ENCODE results near the gene TMEM54. TPM values are rescaled to one million over a fixed set of nuclear protein-coding genes. Genes with fewer than 3 reads are reported as not detected.

TMEM54 gene
- total RNA-seq, 2 donors from 2014 or later, result 8.6 to 12.3 TPM

DNA sequence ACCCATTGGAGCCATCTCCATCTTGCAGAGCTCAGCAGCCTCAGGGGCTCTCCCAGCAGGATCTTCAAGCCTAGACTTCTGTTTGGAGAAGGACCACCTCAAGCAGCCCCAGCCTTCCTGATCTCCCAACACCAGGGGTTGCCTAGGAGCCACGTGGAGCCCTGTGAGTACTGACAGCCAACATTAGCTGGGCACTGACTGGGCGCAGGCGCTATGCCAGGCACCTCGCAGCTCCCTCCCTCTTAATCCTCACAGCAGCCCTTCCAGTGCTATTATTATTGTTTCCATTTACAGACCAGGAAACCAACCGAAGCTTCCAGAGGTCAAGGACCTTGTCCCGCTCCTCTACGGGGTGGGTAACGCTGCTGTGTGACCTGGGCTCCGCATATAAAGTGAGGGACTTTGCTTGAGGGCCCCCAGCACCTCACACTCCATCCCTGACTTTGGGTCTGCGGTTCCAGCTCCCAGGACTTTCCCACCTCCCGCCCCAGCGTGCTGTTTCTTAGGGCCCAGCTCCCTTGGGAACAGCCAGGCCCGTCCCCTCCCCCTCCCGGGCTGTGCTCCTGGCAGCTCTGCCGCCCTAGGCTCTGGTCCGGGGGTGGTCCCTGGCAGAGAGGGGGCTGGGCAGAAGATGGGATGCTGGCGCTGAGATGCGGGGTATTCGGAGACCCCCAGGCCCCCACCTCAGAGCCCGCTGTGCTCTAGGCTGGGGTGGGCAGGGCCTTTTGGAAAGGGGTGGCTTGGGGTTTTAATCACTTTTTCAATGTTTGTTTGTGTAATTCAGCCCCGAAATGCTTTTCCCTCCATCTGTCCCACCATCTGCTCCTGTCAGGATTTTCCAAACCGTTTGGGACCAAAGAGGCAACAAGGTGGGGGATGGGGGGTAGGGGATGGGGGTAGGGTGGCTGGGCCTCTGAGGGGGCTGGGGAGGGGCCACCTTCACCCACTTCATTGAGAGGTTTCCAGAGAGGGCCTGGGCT, 19.0 kb downstream of the TMEM54 start:
- 50 to 74% methylated on average over 2 to 22 of the region's 22 CpGs for WGBS, 2 experiments (ENCODE audit: insufficient coverage in 1 of 2, insufficient read length in 1 of 2)
- H3K36me3 ChIP-seq (ENCODE audit: control insufficient read depth, insufficient read depth, low read length), result no peaks in the 10 kb centered on the region
- no peak for DNase-seq

DNA sequence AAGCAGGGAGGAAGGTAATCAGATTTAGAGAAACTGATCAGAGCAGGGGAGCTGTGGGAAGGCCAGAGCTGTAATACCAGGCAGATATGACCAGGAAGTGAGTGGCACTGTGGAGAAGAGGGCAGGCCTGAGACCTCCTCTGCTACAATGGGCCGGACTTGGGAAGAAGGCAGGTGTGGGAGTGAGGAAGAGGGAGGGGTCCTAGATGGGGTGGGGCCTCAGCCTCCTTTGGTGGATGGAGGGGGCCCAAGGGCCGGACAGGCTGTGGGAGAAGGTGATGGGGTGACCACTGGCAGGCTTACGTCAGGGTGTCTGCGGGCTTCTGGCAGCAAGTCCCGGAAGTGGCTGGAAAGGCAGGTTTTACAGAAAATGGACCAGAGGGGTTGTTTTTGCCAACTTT, 19.9 kb downstream of the TMEM54 start:
- TF ChIP-seq, protein P1, sequence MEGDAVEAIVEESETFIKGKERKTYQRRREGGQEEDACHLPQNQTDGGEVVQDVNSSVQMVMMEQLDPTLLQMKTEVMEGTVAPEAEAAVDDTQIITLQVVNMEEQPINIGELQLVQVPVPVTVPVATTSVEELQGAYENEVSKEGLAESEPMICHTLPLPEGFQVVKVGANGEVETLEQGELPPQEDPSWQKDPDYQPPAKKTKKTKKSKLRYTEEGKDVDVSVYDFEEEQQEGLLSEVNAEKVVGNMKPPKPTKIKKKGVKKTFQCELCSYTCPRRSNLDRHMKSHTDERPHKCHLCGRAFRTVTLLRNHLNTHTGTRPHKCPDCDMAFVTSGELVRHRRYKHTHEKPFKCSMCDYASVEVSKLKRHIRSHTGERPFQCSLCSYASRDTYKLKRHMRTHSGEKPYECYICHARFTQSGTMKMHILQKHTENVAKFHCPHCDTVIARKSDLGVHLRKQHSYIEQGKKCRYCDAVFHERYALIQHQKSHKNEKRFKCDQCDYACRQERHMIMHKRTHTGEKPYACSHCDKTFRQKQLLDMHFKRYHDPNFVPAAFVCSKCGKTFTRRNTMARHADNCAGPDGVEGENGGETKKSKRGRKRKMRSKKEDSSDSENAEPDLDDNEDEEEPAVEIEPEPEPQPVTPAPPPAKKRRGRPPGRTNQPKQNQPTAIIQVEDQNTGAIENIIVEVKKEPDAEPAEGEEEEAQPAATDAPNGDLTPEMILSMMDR (conservative IDR thresholded peaks at IDR 0.05), result no peak
- H3K4me1 ChIP-seq (ENCODE audit: control insufficient read depth, insufficient read depth, low read length), result no peaks in the 10 kb centered on the region
- no peaks in the 10 kb centered on the region for H3K36me3 ChIP-seq (ENCODE audit: control insufficient read depth, insufficient read depth, low read length)
- H3K27ac ChIP-seq (ENCODE audit: low read depth, low read length), result no peak overlapping the region
- no peaks in the 10 kb centered on the region for H3K9me3 ChIP-seq (ENCODE audit: control insufficient read depth, low read length)
- H3K27me3 ChIP-seq (ENCODE audit: control insufficient read depth, insufficient read depth, low read length, poor library complexity, severe bottlenecking), result peaks cover 25% of the 10 kb centered on the region
- no peak overlapping the region for H3K4me3 Mint-ChIP-seq
- no peaks in the 10 kb centered on the region for H3K9me3 Mint-ChIP-seq
- DNase-seq, result no peak
- no peak overlapping the region for H3K9ac ChIP-seq (ENCODE audit: extremely low read depth, low read length, poor library complexity, severe bottlenecking)
- H3K4me1 Mint-ChIP-seq, result peaks cover 4% of the 10 kb centered on the region
- no peak overlapping the region for H3K27ac Mint-ChIP-seq
- H3K36me3 Mint-ChIP-seq (ENCODE audit: low read depth), result no peaks in the 10 kb centered on the region
- H3K4me3 ChIP-seq (ENCODE audit: low read length), result no peak overlapping the region
- WGBS, 2 experiments (ENCODE audit: insufficient coverage in 1 of 2, insufficient read length in 1 of 2), result 94 to 100% methylated on average over 1 to 5 of the region's 5 CpGs
- H3K27me3 Mint-ChIP-seq (ENCODE audit: insufficient read depth), result peaks cover 53% of the 10 kb centered on the region

More for the DNA sequence above, 19.0 kb downstream of the TMEM54 start:
- Mint-ChIP-seq H3K27me3 (ENCODE audit: insufficient read depth) (peaks cover 57% of the 10 kb centered on the region), H3K36me3 (ENCODE audit: low read depth) (no peaks in the 10 kb centered on the region), H3K27ac (no peak overlapping the region), H3K9me3 (no peaks in the 10 kb centered on the region), H3K4me1 (peaks cover 4% of the 10 kb centered on the region), H3K4me3 (no peak overlapping the region)
- no peak overlapping the region for H3K27ac ChIP-seq (ENCODE audit: low read depth, low read length)
- H3K4me1 ChIP-seq (ENCODE audit: control insufficient read depth, insufficient read depth, low read length), result no peaks in the 10 kb centered on the region
- H3K9ac ChIP-seq (ENCODE audit: extremely low read depth, low read length, poor library complexity, severe bottlenecking), result no peak overlapping the region
- no peaks in the 10 kb centered on the region for H3K9me3 ChIP-seq (ENCODE audit: control insufficient read depth, low read length)
- H3K4me3 ChIP-seq (ENCODE audit: low read length), result no peak overlapping the region
- TF ChIP-seq, protein P1 (conservative IDR thresholded peaks at IDR 0.05), result no peak
- peaks cover 31% of the 10 kb centered on the region for H3K27me3 ChIP-seq (ENCODE audit: control insufficient read depth, insufficient read depth, low read length, poor library complexity, severe bottlenecking)

DNA sequence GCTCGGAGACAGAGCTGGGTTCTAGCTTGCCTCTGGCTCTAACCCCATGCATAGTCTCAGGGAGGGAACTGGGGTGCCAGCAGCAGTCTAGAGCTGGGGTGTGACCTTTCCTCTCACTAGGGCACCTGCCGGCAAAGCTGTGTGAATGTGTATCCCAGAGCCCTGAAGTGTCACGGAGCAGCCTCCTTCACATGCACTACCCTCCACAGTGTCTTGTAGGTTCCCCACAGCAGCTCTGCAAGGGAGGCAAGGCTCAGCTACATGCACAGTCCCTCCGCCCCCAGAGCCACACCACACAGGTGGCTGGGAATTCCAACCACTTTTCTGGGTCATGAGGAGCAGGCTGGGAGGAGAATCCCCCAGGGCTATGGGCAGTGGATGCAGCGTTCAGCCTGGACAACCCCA, 22.6 kb downstream of the TMEM54 start:
- Histone ChIP-seq H3K27me3 (ENCODE audit: control insufficient read depth, insufficient read depth, low read length, poor library complexity, severe bottlenecking) (no peaks in the 10 kb centered on the region), H3K9me3 (ENCODE audit: control insufficient read depth, low read length) (no peaks in the 10 kb centered on the region), H3K4me1 (ENCODE audit: control insufficient read depth, insufficient read depth, low read length) (no peaks in the 10 kb centered on the region), H3K9ac (ENCODE audit: extremely low read depth, low read length, poor library complexity, severe bottlenecking) (no peak overlapping the region), H3K27ac (ENCODE audit: low read depth, low read length) (no peak overlapping the region), H3K36me3 (ENCODE audit: control insufficient read depth, insufficient read depth, low read length) (no peaks in the 10 kb centered on the region), H3K4me3 (ENCODE audit: low read length) (no peak overlapping the region)
- TF ChIP-seq, protein P1 (conservative IDR thresholded peaks at IDR 0.05), result no peak
- WGBS, 2 experiments (ENCODE audit: insufficient coverage in 1 of 2, insufficient read length in 1 of 2), result 79 to 85% methylated on average over 4 to 5 of the region's 5 CpGs
- H3K27ac Mint-ChIP-seq, result no peak overlapping the region
- no peaks in the 10 kb centered on the region for H3K36me3 Mint-ChIP-seq (ENCODE audit: low read depth)
- H3K27me3 Mint-ChIP-seq (ENCODE audit: insufficient read depth), result peaks cover 40% of the 10 kb centered on the region
- peak; percentile 41 for DNase-seq
- no peak overlapping the region for H3K4me3 Mint-ChIP-seq
- peaks cover 4% of the 10 kb centered on the region for H3K4me1 Mint-ChIP-seq
- H3K9me3 Mint-ChIP-seq, result no peaks in the 10 kb centered on the region
